ENCODE results near the gene PRKAR2B. TPM values are rescaled to one million over a fixed set of nuclear protein-coding genes. Genes with fewer than 3 reads are reported as not detected.

Gene PRKAR2B
- total RNA-seq, 1 experiment from 2014 or later, result 6.2 TPM

DNA sequence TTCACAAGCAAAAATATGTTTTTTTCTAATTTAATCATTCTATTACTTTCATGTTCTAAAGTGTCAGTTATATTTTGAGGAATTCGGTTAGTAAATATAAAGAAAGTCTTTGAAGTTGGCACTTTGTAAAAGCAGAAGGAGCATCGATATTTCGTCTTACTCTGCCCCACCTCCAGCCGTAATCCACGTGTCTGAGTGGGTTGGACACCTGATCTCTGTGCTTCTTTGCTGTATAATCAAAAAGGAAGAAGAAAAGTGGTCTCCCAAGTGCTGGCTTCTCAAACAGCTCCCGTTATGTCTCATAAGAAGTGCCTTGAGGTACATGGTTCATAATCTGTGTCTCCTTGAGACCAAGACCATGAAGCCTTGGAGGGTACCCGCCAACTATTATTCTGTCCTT, 19.8 kb downstream of the PRKAR2B start:
- Histone ChIP-seq H3K4me3 (no peak overlapping the region), H3K27ac (no peak overlapping the region), H3K9me3 (replicated peaks) (no peaks in the 10 kb centered on the region), H3K4me1 (replicated peaks) (peaks cover 6% of the 10 kb centered on the region), H3K27me3 (replicated peaks) (no peaks in the 10 kb centered on the region), H3K36me3 (no peaks in the 10 kb centered on the region)
- DNase-seq (ENCODE audit: low read depth in 1 of 2, low spot score in 2 of 2), result no peak

DNA sequence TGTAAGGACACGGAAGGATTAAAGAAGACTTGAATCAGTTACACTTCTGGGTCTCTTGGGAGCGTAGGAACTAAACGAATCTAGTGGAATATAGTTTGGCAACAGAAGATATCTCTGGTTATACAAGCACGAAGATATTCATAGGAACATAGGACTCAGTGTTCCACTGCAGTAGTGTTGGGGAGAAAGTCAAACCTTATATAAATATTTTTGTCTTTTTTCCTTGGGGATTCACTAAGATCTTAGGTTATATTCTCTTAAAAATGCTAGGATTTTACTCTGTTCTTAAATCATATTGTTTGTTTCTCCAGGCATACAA, 21.4 kb downstream of the PRKAR2B start:
- no peak for DNase-seq (ENCODE audit: low read depth in 1 of 2, low spot score in 2 of 2)
- H3K27me3 ChIP-seq (replicated peaks), result no peaks in the 10 kb centered on the region
- H3K27ac ChIP-seq, result no peak overlapping the region
- H3K4me1 ChIP-seq (replicated peaks), result peaks cover 6% of the 10 kb centered on the region
- no peak overlapping the region for H3K4me3 ChIP-seq
- no peaks in the 10 kb centered on the region for H3K9me3 ChIP-seq (replicated peaks)
- no peaks in the 10 kb centered on the region for H3K36me3 ChIP-seq

DNA sequence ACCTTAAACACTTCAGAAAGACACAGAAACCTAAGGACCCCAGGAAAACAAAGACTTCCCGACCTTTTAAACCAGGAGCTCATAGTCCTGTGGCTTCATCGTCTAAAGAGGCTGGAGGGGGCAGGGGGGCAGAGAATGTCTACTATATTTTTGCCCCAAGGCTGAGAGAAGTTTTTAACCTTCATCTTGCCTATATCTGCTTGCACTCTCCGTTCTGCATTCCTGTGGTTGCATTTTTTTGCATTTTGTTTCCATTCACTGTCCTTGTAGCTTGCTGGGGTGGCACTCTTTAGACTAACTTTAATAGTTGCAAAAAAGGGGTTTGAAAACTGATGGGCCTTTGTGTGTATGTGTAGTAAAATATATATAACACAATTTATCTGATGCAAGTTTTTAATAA, 23.7 kb downstream of the PRKAR2B start:
- peak in 1 of 2 experiments; percentile 34 for DNase-seq (ENCODE audit: low read depth in 1 of 2, low spot score in 2 of 2)
- Histone ChIP-seq H3K27me3 (replicated peaks) (no peaks in the 10 kb centered on the region), H3K9me3 (replicated peaks) (no peaks in the 10 kb centered on the region), H3K27ac (no peak overlapping the region), H3K4me1 (replicated peaks) (peaks cover 6% of the 10 kb centered on the region), H3K36me3 (no peaks in the 10 kb centered on the region), H3K4me3 (no peak overlapping the region)

DNA sequence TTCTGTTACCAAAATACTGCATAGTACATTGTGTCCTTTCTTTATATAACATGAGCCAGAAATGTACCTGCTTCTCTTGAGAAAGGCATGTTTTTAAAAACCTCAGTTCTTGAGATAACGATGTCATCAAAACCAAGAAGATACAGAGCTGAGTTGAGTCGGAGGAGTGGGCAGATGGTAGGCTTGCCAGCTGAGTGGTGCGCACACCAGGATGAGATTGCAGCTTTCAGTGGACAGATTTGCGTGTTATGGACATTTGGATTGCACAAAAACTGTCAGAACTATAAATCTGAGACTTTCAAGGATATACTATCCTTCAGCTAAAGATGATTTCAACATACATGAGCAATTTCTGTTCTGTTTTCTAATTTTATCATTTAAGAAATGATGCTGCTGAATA, 25.0 kb downstream of the PRKAR2B start:
- Histone ChIP-seq H3K9me3 (replicated peaks) (no peaks in the 10 kb centered on the region), H3K36me3 (no peaks in the 10 kb centered on the region), H3K27me3 (replicated peaks) (no peaks in the 10 kb centered on the region), H3K27ac (no peak overlapping the region), H3K4me3 (no peak overlapping the region), H3K4me1 (replicated peaks) (peaks cover 6% of the 10 kb centered on the region)
- no peak for DNase-seq (ENCODE audit: low read depth in 1 of 2, low spot score in 2 of 2)

DNA sequence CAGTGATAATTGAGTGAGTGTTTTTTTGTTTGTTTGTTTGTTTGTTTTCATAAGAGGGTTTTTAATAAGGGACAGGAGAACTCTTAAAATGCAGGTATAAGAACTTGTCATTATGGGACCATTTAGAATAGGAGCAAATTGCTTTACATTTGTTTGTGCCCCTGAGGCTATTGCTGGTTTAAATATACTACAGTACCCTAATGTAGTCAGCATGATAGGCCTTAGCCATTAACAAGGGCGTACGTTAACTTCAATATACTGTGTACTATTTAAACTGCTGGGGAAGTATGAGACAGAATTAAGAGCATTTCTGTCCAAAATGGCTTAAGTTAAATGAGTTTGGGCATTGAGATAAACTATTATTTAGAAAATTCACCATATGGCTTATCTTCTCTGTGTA, 26.2 kb downstream of the PRKAR2B start:
- Histone ChIP-seq H3K9me3 (replicated peaks) (no peaks in the 10 kb centered on the region), H3K27ac (no peak overlapping the region), H3K4me1 (replicated peaks) (peaks cover 6% of the 10 kb centered on the region), H3K27me3 (replicated peaks) (no peaks in the 10 kb centered on the region), H3K4me3 (no peak overlapping the region), H3K36me3 (no peaks in the 10 kb centered on the region)
- no peak for DNase-seq (ENCODE audit: low read depth in 1 of 2, low spot score in 2 of 2)

DNA sequence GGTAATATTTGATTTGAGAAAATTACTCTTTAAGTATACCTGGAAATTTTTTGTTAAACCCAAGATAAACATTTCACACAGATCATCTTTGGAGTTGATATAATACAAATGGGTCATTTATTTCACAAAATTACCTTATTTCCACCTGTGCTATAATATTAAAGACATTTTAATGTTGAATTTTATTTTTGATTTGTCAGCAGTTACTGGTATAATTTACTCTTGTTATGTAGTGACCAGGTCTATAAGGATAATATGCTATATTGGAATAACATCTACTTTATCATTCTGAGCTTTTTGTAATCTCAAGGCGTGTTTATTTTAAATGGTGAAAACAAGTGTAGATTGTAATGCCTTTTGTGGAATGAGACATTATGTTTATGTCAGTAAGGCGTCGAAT, 26.6 kb downstream of the PRKAR2B start:
- Histone ChIP-seq H3K4me1 (replicated peaks) (peaks cover 6% of the 10 kb centered on the region), H3K27ac (no peak overlapping the region), H3K4me3 (no peak overlapping the region), H3K9me3 (replicated peaks) (no peaks in the 10 kb centered on the region), H3K36me3 (no peaks in the 10 kb centered on the region), H3K27me3 (replicated peaks) (no peaks in the 10 kb centered on the region)
- DNase-seq (ENCODE audit: low read depth in 1 of 2, low spot score in 2 of 2), result no peak

DNA sequence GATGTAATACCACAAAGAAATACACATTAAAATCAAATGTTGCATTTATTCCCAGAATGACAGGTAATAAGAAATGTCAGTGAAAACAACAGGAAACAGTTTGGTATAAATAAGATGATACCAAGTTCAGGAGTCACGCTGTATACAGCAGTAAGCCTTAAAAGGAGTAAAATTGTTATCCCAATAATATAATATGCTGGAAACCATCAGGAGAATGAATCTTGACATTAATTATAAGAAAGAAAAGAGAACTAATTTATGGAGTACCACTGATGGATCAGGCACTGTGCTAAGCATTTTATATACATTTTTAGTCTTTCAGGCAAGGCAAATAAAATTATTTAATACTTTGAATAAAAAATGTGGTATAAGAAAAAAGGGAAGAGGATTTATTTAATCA, 27.6 kb downstream of the PRKAR2B start:
- H3K9me3 ChIP-seq (replicated peaks), result no peaks in the 10 kb centered on the region
- H3K4me1 ChIP-seq (replicated peaks), result peaks cover 6% of the 10 kb centered on the region
- H3K27ac ChIP-seq, result no peak overlapping the region
- DNase-seq (ENCODE audit: low read depth in 1 of 2, low spot score in 2 of 2), result no peak
- no peaks in the 10 kb centered on the region for H3K36me3 ChIP-seq
- no peak overlapping the region for H3K4me3 ChIP-seq
- H3K27me3 ChIP-seq (replicated peaks), result no peaks in the 10 kb centered on the region

DNA sequence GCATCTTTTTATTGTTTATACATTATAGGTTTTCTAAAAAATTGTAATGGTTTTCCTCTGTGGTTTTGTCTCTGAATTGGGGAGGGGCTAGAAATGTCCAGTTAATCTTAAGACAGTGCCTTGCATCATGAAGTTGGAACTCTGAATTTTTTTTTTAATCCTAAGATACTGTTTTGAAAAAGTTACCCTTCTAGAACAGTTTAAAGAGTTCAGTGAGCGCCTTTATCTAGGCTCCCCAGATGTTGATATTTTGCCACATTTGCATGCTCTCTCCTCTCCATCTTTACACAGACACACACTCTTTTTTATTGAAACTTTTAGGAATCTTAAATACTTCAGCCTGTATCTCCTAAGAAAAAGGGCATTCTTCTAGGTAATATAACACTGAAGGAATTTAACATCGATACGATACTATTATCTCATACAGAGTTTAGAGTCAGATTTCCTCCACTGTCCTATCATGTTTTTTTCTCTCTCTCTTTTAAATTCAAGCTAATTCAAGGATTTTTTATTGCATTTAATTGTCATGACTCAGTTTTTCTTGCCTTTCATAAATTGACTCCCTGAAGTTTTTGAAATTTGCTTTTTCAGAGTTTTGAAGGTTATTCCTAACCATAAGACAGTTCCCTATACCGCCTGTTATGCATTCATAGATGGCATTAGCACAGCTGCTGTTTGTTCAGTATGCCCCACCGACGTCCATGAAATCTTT, 31.5 kb downstream of the PRKAR2B start:
- Histone ChIP-seq H3K9me3 (replicated peaks) (no peaks in the 10 kb centered on the region), H3K27ac (no peak overlapping the region), H3K27me3 (replicated peaks) (0 out of 2 replicates have a peak, but pooled peaks cover 2% of the 10 kb centered on the region), H3K4me3 (no peak overlapping the region), H3K4me1 (replicated peaks) (no peaks in the 10 kb centered on the region), H3K36me3 (no peaks in the 10 kb centered on the region)
- no peak for DNase-seq (ENCODE audit: low read depth in 1 of 2, low spot score in 2 of 2)

DNA sequence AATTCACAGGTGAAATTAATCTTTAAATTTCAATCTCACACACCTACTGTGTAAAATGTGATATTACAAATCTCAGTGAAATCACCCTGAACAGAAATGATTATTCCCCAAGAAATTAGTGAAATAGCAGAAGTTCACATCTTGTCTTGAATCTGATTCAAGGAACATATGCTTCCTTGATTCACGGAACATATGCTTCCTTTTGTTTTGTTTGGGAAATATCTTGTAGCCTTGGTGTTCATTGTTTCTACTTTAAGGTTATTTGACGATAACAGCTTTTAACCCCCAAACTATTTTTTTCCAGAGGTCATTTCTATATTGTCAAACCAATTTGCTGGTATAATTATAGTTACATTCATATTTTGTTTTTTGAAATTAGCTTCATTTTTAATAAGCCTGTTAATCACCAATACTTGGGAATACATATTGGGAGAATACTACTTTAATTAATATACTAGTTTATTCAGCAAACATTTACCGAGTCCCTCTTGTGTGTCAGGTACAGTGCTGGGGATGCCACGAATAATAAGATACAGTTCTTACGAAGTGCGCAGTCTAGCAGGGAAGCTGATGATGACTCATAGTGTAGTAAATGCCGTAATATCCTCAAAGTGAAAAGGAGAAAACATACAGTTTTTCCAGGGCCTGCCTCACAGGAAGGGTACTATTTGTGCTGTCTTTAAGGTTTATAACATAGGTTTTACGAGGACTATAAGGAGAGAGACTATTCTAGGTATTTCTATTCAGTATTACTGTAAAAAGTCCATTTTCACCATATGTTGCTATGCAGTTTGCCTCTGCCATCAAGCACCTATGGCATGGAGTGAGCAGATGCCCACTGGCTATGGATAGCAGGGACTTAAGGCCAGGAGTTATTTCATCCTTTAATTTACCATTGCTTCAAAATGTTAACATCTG, 32.5 kb downstream of the PRKAR2B start:
- Histone ChIP-seq H3K27ac (no peak overlapping the region), H3K27me3 (replicated peaks) (0 out of 2 replicates have a peak, but pooled peaks cover 2% of the 10 kb centered on the region), H3K36me3 (no peaks in the 10 kb centered on the region), H3K9me3 (replicated peaks) (no peaks in the 10 kb centered on the region), H3K4me1 (replicated peaks) (no peaks in the 10 kb centered on the region), H3K4me3 (no peak overlapping the region)
- no peak for DNase-seq (ENCODE audit: low read depth in 1 of 2, low spot score in 2 of 2)

DNA sequence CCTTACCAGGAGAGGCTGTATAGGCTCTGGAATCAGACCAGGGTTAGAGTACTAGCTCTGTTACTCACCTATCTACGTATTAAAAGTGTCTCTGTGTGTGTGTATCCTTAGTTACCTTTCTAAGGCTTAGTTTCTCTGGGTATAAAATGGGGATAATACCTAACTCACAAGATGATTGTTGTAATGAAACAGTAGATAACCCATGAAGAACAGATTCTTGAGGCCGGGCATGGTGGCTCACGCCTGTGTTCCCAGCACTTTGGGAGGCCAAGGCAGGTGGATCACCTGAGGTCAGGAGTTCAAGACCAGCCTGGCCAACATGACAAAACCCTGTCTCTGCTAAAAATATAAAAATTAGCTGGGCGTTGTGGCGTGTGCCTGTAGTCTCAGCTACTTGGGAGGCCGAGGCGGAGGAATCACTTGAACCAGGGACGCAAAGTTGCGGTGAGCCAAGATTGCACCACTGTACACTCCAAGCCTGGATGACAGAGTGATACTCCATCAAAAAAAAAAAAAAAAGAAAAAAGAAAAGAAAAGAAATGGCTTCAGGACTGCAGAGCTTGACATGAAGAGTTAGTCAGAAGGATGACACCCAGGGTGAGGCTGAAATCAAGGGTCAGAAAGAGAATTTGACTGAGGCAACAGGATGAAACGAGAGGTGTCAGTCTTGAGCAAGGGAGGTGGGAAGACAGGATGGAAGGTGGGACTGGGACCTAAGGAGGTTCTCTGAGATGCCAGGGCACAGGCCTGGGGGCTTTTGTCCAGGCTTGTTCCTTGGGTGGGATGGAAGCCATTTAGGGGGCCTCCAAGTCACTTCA, 33.4 kb downstream of the PRKAR2B start:
- Histone ChIP-seq H3K27me3 (replicated peaks) (0 out of 2 replicates have a peak, but pooled peaks cover 2% of the 10 kb centered on the region), H3K4me3 (no peak overlapping the region), H3K9me3 (replicated peaks) (no peaks in the 10 kb centered on the region), H3K4me1 (replicated peaks) (no peaks in the 10 kb centered on the region), H3K36me3 (no peaks in the 10 kb centered on the region), H3K27ac (no peak overlapping the region)
- DNase-seq (ENCODE audit: low read depth in 1 of 2, low spot score in 2 of 2), result no peak

DNA sequence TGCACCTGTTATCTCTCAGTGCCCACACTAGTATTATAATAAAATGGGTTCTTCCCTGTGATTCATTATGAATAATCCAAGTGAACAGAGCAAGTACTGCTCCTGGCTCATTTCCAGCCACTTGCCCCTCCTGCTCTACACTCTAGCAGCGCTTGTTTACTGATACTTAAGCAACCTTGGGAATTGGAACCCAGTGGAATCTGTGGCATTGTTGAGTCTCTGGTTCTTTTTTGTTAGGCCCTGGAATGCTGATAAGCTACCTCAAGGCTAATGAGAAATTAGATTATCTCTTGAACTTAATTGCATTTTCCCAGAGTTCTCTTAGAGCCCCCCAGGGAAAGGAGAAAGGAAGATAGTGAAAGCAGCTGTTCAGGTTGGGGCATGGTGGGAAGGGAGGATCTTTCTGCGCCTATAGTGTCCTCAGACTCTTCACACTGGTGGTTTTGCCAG, 34.0 kb downstream of the PRKAR2B start:
- no peak overlapping the region for H3K4me3 ChIP-seq
- H3K4me1 ChIP-seq (replicated peaks), result no peaks in the 10 kb centered on the region
- no peaks in the 10 kb centered on the region for H3K9me3 ChIP-seq (replicated peaks)
- no peak overlapping the region for H3K27ac ChIP-seq
- no peak for DNase-seq (ENCODE audit: low read depth in 1 of 2, low spot score in 2 of 2)
- 0 out of 2 replicates have a peak, but pooled peaks cover 2% of the 10 kb centered on the region for H3K27me3 ChIP-seq (replicated peaks)
- H3K36me3 ChIP-seq, result no peaks in the 10 kb centered on the region

DNA sequence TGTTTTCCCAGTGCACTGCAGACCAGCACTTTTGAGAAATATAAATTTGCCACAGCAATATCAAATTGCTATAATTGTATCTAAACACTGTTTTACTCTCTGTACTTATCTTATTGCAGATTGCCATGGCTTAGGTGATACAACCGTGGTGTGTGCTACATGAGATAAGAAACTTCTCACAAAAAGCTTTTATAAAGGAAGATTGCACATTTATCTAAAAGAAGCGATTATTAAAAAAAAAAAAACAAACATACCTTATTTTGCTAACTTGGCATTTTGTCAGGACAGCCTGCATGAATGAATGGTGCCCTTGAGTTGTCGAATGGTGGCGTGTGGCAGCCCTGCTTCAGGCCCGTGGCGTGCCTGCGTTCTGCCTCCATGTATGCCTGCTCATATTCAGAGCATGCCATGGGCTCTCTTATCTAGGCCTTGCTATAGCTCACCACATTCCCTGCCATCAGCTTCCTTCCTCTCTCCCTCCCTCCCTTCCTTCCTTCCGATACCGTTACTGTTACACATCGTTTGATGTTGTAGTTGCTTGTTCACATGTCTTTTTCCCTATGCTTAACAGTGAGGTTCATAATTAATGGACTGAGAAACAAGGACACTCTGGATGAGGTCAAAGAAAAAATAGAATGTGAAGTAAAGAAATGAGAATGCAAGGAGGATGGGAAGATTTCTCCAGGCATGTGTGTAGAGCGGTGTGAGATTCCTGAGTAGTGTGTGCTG, 34.9 kb downstream of the PRKAR2B start:
- DNase-seq (ENCODE audit: low read depth in 1 of 2, low spot score in 2 of 2), result no peak
- no peak overlapping the region for H3K27ac ChIP-seq
- no peak overlapping the region for H3K4me3 ChIP-seq
- no peaks in the 10 kb centered on the region for H3K36me3 ChIP-seq
- no peaks in the 10 kb centered on the region for H3K4me1 ChIP-seq (replicated peaks)
- H3K9me3 ChIP-seq (replicated peaks), result no peaks in the 10 kb centered on the region
- 0 out of 2 replicates have a peak, but pooled peaks cover 2% of the 10 kb centered on the region for H3K27me3 ChIP-seq (replicated peaks)

DNA sequence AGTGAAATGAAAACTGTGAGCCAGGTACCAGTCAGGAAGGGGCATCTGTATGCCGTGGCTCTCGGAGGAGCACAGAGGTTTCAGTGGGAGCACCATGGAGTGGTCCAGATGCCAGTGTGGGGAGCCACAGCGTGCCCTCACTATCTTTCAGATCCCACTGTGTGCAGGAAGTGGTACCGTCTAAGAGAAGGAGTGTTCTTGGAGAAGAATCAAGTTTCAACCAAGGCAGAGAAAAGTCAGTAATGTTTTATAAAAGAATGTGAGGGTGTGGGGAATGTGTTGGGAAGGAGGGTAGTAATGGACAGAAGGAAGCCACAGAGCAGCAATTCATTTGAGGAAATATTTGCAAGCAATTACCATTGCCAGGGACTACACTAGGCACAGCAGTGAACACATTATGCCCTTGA, 35.6 kb downstream of the PRKAR2B start:
- no peaks in the 10 kb centered on the region for H3K4me1 ChIP-seq (replicated peaks)
- no peak overlapping the region for H3K4me3 ChIP-seq
- no peak overlapping the region for H3K27ac ChIP-seq
- no peak for DNase-seq (ENCODE audit: low read depth in 1 of 2, low spot score in 2 of 2)
- no peaks in the 10 kb centered on the region for H3K9me3 ChIP-seq (replicated peaks)
- 0 out of 2 replicates have a peak, but pooled peaks cover 2% of the 10 kb centered on the region for H3K27me3 ChIP-seq (replicated peaks)
- no peaks in the 10 kb centered on the region for H3K36me3 ChIP-seq
